K562 treated with DMSO at 1 percent for 4 hours (cell line): Measurements from ENCODE around the gene PTPRU. TPM values are rescaled to one million over a fixed set of nuclear protein-coding genes. Genes with fewer than 3 reads are reported as not detected.

ENCODE experiments used
- total RNA-seq: library from RNA; unstranded; fragments of 300-600 nt; gene quantifications from 2 replicates; pipeline ENCODE4 v1.2.3, GENCODE V29; 2022; ENCODE audit not compliant: insufficient read depth

The PTPRU gene
- 4.4 and 4.6 TPM in 2 replicates for total RNA-seq

DNA sequence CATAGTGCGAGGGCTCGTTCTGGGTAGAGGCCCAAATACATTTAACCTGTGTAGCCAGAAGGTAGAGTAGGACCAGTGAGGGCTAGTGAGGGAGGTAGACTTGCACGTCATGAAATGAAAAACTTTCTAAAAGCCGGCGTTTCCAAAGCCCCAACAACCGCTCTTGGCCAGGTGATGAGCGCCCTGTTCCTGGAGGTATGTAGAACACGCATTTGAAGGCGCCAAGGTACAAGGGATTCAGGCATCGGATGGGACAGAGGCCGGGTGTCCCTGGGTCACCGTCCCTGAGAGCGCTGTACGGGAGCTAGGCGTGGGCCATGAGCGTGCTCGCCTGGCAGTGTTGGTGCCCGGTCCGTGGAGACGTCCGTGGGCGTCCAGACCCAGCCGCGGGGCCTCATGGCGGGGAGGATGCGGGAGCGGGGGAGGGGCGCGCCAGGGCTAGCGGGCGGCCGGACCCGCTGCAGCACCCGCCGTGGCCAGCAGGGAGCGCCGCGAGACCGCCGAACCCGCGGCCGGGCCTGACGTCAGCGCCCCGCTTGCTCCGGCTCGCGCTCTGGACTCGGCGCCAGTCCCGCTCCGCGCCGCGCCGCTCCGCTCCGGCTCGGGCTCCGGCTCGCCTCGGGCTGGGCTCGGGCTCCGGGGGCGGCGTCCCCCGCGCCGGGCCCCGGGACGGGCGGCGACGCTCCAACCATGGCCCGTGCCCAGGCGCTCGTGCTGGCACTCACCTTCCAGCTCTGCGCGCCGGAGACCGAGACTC, at the start of gene PTPRU:
Gene PTPRU (plus strand): TSS at position 568 of the 757 bp plus-strand sequence. CDS start 123 bp downstream, at position 691.

DNA sequence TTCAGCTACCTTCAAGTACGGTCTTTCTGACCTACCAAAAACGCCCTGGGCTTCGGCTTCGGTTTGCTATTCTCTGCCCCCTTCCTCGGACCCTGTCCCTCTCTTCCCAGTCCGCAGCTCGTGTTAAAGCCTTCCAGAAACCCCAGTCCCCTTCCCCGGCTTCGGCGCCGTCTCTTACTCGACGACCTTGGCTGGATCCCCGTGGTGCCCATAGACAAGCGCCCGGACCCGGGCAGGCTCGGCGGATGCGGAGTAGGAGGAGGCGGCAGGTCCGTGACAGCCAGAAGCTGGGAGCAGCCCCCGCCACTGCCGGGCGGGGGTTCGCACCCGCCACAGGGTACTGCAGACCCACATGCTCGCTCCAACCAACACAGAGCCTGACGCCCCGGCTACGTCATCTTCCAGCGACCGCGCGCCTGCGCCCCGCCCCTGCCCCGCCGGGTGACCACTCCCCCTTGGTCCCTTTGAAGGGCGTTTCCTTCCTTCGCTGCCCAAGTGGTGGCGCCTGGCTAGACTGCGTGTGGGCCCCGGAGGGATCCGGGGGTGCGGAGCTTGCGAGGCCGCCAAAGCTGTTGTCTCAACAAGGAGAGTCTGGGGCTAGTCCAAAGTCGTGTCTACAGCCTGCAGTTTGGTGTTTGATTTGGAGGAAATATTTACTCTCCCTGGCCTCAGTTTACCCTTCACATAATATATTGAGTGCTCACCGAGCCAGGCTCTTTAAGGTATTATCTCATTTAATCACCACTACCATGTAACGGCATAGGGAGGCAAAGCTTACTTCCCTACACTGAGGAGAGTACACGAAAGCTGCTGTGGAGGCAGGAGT, 5.6 kb upstream of the PTPRU start, which contains the start of gene MECR:
Gene MECR (minus strand): TSS at position 382 of the 826 bp plus-strand sequence. CDS start 28 bp downstream, at position 354.

Other genes starting within 250 kb of the PTPRU start
- gene TMEM200B, start 112.6 kb upstream of the PTPRU start, total RNA-seq = 0.25 TPM in 1 of 2 replicates, not detected in the other
- gene SRSF4, start 54.6 kb upstream of the PTPRU start, total RNA-seq = 51.5 and 61.8 TPM in 2 replicates
- gene MECR, start 5.6 kb upstream of the PTPRU start, total RNA-seq = 19.8 and 34.0 TPM in 2 replicates